Astrocyte of the spinal cord (primary cell): ENCODE data around the gene GABRG3.

Experiments
- DNase-seq: peaks from one replicate; pipeline ENCODE4 v3.0.0; 2011; ENCODE audit warnings: low read depth, low spot score
- H3K4me3 ChIP-seq: 2 replicates; pipeline ENCODE4 v1.5.1; 2011; ENCODE audit warnings: low read depth, mild to moderate bottlenecking, low read length, moderate library complexity
- in situ Hi-C: cut with HindIII; loops from 2 replicates; pipeline ENCODE4 v1.10.0; 2017; ENCODE audit warnings: low sequenced_read_pairs
- TF ChIP-seq, protein P1 (sequence below): IDR thresholded peaks from 2 replicates; pipeline ENCODE4 v1.5.1; 2012; ENCODE audit warnings: low read depth, mild to moderate bottlenecking, low read length, inconsistent platforms

GABRG3 gene

DNA sequence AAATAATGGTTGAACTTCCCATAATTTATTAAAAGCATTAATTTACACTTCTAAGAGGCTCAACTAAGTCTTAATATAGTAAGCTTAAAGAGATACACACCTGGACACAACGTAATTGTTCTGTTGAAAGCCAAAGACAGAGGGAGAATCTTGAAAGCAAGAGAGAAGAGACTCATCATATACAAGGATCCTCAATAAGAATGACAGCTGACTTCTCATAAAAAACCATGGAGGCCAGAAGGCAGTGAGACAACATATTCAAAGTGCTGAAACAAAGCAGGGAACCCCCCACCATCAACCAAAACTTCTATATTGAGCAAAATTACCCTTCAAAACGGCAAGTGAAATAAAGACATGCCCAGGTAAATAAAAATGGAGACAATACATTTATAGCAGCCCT lies 16.6 kb upstream of the GABRG3 start:
- in situ Hi-C loops: no loop called here
- no peak for DNase-seq
- TF ChIP-seq, protein P1, sequence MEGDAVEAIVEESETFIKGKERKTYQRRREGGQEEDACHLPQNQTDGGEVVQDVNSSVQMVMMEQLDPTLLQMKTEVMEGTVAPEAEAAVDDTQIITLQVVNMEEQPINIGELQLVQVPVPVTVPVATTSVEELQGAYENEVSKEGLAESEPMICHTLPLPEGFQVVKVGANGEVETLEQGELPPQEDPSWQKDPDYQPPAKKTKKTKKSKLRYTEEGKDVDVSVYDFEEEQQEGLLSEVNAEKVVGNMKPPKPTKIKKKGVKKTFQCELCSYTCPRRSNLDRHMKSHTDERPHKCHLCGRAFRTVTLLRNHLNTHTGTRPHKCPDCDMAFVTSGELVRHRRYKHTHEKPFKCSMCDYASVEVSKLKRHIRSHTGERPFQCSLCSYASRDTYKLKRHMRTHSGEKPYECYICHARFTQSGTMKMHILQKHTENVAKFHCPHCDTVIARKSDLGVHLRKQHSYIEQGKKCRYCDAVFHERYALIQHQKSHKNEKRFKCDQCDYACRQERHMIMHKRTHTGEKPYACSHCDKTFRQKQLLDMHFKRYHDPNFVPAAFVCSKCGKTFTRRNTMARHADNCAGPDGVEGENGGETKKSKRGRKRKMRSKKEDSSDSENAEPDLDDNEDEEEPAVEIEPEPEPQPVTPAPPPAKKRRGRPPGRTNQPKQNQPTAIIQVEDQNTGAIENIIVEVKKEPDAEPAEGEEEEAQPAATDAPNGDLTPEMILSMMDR: no peak

DNA sequence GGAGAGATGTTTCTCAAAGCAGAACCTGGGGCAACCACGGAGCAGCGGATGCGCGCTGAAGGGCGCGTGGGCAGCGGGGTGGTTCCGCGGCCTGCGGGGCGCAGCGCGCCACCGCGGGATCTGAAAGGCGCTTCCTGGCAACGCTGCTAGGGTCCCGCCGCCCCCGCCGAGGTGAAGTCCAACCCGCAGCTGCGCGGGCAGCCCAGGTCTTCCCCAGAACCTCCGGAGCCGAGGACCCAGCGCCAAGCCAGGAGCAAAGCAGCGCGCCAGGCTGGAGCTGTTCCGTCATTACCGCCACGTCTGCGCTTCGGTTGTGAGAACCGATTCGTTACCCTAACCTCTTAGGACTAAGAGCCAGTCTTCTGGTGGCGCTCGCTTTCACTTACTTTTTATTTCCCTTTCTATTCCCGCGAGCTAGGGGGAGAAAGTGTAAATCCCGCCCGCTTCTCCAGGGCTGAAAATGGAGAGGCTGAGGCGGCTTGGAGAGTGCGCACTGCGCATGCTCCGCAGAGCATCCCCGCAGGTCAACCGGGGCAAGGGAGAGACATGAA lies 3.2 kb upstream of the GABRG3 start:
- in situ Hi-C loops: no loop called here
- peak; percentile 20 for DNase-seq
- TF ChIP-seq, protein P1: no peak
- peak overlapping the region; percentile 29 for H3K4me3 ChIP-seq

More for the DNA sequence above, 16.6 kb upstream of the GABRG3 start:
- no peak overlapping the region for H3K4me3 ChIP-seq

DNA sequence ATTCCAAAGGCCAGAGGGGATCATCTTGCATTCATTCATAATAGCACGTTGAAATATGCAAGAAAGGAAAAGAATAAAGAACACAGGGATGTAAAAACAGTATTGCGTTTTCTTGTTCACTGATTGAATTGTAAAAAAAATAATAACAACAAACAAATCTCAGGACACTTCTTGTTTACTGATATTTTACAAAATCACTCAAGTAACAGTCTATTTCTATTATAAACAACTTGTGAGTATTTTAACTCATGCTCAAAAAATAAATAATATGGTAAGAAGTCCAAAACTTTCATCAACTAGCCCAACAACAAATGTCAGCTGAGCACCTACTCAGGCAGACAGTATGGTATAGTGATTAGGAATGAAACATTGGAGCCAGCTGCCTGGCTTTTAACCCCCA lies 2.2 kb upstream of the GABRG3 start:
- in situ Hi-C loops: no loop called here
- TF ChIP-seq, protein P1: no peak
- DNase-seq: no peak
- no peak overlapping the region for H3K4me3 ChIP-seq

DNA sequence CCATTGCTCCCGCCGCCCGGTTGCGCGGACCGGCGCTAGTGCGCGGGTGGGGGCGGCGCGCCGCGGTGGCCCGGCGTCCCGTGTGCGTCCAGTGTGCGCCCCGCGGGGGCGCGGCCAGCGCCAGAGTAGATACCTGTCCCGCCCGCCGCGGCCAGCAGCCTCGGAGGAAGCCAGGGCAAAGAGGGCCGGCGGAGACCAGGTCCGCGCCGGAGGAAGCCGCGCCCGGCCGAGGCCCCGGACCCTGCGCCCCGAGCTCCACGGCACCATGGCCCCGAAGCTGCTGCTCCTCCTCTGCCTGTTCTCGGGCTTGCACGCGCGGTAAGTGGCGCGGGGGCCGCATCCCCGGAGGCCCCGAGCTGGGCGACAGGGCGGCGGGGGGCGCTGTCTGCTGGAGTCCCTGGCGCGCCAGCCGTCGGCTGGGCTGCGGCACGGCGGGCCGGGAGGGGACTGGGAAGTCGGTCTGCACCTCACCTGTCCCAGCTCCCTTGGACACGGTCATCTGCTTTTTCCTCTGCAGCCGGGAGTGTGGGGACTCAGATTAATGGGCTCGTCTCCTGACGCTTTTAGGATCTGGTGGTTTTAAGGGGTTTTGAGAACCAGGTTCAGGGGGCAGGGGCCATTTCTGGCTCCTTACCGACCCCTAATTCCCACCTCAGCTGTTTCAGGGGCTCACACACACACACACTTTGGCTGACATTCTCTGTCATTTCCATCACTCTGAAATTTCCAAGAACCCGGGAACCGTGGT lies 464 bp downstream of the GABRG3 start:
- TF ChIP-seq, protein P1: no peak
- no peak for DNase-seq
- H3K4me3 ChIP-seq: no peak overlapping the region
- in situ Hi-C loops: no loop called here

DNA sequence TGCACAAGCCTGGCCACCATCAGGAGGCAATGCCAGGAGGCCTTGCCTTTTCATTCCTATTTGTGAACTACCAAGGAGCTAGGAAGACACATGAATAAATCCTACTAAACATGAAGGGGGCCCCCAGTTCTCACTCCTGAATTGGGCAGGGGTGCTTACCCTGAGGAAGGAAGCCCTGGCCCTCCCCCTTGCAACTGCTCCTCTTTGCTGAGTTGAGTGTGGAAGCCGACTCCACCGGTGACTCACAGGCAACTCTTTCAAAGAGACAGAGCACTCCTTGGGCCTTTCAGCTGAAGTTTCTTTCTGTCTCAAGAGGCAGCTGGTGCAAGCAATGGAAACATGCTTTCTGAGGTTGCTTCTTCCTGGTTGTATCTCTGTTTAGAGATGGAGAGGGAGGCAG lies 1.7 kb downstream of the GABRG3 start:
- TF ChIP-seq, protein P1: no peak
- no peak overlapping the region for H3K4me3 ChIP-seq
- in situ Hi-C loops: no loop called here
- DNase-seq: no peak

DNA sequence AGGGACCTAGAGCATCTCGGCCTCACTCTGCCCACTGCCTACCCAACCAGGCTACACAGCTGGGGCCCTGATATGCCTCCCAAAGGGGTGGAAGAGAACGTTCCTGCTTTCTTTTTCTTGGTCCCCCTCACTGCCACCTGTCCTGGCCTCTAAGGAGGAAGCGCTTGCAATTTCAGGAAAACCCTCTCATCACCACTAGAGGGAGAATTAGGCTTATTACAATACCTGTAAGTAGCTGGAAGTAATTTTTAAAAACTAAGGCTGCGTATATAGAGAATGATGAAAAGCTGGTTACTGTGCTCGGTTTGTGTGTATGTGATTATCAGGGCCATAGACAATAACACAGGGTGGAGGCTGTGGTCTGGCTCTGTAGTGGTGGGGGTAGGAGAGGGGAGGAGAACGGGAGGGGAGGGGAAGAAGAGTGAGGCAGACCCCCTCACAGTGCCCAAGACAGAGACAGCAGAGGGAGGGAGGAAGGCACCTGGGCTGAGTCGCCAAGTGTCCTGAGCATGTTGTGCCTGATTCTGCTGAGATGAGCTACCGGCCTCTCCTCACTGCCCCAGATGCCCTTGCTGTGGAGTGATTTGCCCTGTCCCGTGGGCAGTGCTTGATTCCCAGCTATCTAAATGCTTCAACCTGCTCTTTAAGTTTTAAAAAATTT lies 3.3 kb downstream of the GABRG3 start:
- H3K4me3 ChIP-seq: no peak overlapping the region
- in situ Hi-C loops: no loop called here
- TF ChIP-seq, protein P1: peak; percentile 63
- peak; percentile 32 for DNase-seq
